Glomerular visceral epithelial cell (primary cell): ENCODE measurements around the gene ADAMTS5.

ENCODE experiments used
- DNase-seq: peaks from one replicate; pipeline ENCODE4 v3.0.0-alpha.2; 2016; ENCODE audit errors: extremely low spot score

Gene ADAMTS5

DNA sequence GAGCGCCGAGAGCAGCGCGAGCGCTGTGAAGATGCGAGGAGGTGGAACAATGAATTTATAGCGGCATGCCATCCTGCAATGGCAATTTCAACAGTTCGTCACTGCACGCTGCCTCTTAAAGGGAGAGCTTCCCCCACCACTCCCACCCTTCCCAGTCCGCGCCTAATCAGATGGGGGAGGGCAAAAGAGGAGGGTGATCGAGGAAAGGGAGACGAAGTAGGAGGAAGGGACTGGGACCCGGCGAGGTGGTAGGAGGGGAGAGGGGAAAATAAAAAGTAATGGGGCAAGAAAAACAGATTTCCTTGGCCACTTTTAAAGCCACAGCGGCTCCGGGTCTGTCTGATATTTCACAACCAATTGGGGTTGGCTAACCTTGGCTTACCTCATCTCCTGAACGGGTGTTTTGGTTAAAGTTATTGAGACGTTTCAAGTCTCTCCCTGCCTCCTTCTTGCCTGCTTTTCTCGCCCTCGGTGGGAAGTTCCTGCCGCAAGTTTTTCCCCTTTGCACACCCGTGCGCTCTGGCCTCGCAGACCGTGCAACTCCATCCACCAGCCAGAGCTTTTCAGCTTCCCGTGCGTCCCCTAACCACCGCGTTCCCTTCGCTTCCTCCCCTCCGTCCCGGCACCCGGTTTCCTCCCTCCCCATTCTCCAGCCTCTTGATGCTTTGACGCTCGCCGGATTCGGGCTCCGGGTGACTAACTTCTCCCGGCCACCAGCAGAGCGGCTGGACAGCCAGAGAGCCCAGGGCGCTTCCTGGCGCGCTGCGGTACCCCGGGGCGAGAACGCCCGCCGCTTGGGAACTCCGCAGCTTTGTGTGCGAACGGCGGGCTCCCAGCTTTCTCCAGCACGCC lies at the start of gene ADAMTS5:
Gene ADAMTS5, minus strand, starts transcription at position 27 of the 852 bp plus-strand sequence. CDS start 697 bp downstream, outside the sequence.
- peak; percentile 95 for DNase-seq

DNA sequence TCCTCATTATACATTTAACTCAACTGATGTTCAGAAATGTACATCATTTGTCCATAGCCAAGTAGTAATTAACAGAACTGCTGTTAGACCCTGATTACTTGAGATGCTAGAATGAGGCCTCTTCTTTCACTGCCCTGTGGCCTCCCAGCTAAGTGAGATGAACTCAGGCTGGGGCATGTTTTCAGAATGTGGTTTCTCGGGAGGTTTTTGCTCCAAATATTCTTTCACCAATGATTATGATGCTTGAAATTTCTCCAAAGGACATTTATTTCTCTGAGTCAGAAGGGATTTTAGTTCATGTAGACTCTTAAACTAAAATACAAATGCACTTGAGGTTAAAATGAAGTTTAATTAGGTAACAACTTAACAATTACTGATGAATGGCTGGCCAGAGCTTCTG lies 34.6 kb upstream of the ADAMTS5 start:
- DNase-seq = no peak

GRCh38 chr21:26983576-26983975 lies 16.7 kb upstream of the ADAMTS5 start:
- no peak for DNase-seq

GRCh38 chr21:26982767-26983166 lies 15.9 kb upstream of the ADAMTS5 start:
- peak; percentile 77 for DNase-seq

- no peak for DNase-seq
Measured at GRCh38 chr21:26977746-26978145, 10.9 kb upstream of the ADAMTS5 start.

DNA sequence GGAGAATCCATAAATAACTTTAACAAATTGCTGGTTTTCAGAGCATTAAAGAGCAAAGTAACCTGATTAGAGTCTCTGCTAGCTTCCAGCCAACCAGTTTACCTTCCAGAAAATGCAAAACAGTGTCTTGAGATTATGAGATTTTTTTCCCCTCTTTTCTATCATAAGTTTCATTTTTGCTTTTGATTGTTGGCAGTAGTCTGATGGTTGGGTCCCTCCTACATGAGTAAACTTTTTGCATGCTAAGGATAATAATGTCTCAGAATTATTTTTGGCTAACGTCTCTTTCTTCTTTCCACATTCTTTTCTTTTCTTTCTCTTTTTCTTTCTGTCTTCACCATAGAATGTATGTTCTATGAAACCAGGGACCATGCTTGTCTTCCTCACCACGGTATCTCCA lies 6.3 kb upstream of the ADAMTS5 start:
- DNase-seq = no peak

GRCh38 chr21:26972192-26972591 lies 5.3 kb upstream of the ADAMTS5 start:
- no peak for DNase-seq

GRCh38 chr21:26969971-26970725 lies 3.3 kb upstream of the ADAMTS5 start:
- no peak for DNase-seq

GRCh38 chr21:26966649-26967061 lies 233 bp downstream of the ADAMTS5 start:
- DNase-seq = no peak

DNA sequence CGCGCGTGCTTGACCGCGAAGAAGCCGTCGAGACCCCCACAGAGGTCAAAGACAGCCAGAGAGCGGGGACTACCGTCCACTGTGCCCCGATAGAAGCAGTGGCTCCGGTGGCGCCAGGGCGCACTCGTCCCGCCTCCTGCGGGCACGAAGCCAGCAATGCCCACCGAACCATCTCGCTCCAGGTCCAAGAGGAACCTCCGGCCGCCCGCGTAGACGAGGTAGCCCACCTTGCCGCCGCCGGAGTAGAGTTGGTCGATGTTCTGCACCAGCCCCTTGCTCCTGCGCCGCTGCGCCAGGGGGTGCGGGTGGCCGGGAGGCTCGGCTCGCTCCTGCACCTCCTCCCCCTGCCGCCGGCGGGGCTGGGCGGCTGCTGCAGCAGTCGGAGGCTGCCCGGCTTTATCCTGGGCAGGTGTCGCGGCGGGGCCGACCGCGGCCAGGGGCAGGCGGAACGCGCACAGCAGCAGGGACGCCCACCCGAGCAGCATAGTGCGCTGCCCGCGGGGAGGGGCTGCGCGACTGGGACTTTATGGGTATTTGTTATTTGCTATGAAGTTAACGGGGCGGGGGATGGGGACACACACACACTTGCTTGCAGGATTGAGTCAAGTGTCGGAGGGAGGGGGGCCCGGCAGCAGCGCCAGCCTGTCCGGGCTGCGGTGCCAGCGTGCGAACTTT lies 844 bp downstream of the ADAMTS5 start:
- peak; percentile 65 for DNase-seq

GRCh38 chr21:26965040-26965906 lies 1.6 kb downstream of the ADAMTS5 start:
- peak; percentile 77 for DNase-seq

- peak; percentile 94 for DNase-seq
Measured at GRCh38 chr21:26964170-26964778, 2.6 kb downstream of the ADAMTS5 start.

DNA sequence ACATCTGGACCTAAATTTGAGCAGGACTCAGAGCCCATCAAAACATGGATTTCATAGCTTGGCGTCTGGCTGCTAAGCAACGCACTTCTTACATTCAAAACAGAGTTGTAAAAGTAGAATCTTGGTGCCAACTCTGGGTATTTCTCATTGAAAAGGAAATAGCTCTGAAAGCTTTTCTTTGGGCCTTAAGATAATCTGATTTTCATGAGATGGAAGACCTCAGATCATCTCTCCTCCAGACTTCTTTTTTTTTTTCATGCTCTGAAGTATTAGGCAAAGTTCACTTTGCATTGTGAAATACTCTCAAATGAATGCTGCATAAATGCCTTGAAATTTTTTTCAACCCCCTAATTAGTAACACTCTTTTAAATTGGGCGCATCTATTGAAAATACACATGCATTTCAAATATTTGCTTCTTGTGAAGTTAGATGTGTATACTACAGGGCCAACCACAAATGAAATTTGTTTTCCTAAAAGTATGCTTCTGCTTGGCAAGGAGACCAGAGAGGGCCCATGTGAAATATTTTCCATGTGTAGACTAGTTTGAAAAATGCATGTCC lies 4.2 kb downstream of the ADAMTS5 start:
- DNase-seq = no peak

GRCh38 chr21:26961698-26962097 lies 5.2 kb downstream of the ADAMTS5 start:
- peak; percentile 34 for DNase-seq

- no peak for DNase-seq
Measured at GRCh38 chr21:26958788-26959187, 8.1 kb downstream of the ADAMTS5 start.

DNA sequence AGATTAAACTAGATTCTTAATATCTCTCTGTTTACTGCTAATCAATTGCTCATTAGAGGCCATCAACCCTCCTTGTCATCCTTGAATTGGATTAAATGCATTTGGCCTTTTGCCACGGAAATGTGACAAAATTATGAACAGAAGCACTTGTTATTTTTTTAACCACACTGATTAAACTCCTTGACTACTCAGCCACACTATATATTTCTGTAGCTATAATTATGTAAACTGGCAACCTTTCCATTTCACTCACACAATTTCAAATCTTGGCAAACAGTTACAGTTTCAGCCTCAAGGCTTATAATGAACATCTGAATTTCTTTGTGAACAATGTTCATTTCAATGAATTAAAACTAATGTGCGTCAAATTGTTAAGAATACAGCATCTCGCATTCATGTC lies 10.1 kb downstream of the ADAMTS5 start:
- no peak for DNase-seq

- DNase-seq = no peak
Measured at GRCh38 chr21:26956216-26956615, 10.7 kb downstream of the ADAMTS5 start.

DNA sequence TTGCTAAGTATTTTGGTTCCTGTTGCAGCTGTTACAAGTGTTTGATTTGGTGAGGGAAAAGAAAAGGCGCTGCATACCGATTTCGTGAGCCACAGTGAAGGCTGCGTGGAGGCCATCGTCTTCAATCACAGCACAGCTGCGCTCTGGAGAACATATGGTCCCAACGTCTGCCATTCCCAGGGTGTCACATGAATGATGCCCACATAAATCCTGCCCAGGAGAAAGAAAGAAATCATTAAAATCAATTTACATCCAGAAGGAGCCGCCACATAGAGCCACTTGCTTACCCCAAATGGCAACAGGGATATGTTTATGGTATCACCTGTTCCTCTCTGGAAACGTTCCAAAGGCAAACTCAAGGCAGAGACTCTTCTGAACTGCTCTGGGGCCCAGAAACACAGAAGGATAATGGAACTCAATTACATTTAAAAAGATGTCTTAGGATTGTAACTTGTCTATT lies 12.2 kb downstream of the ADAMTS5 start:
- DNase-seq = no peak

- no peak for DNase-seq
Measured at GRCh38 chr21:26952374-26953066, 14.4 kb downstream of the ADAMTS5 start.

GRCh38 chr21:26949830-26950229 lies 17.1 kb downstream of the ADAMTS5 start:
- no peak for DNase-seq
